H1 (cell line): ENCODE measurements around the gene GZF1. TPM values are rescaled to one million over a fixed set of nuclear protein-coding genes. Genes with fewer than 3 reads are reported as not detected.

ENCODE experiments used
- CREB1 ChIP-seq: IDR thresholded peaks from 2 replicates; pipeline ENCODE4 v1.6.1; 2012; ENCODE audit warnings: inconsistent platforms
- EP300 ChIP-seq, 2 experiments: IDR thresholded peaks; 1 replicate in 1 of 2; 2 replicates in 1 of 2; pipeline ENCODE4 v1.6.1; 2011 to 2012; ENCODE audit warnings: low read depth in 2 of 2, low read length in 2 of 2, mild to moderate bottlenecking in 2 of 2, borderline replicate concordance in 1 of 2, inconsistent platforms in 1 of 2, moderate library complexity in 1 of 2
- POU5F1 ChIP-seq: IDR thresholded peaks from 2 replicates; pipeline ENCODE4 v1.6.1; 2011; ENCODE audit warnings: low read depth, mild to moderate bottlenecking, low read length, moderate library complexity
- polyA plus RNA-seq, 7 experiments: library from polyadenylated mRNA; depleted of rRNA in 3 of 7; stranded (reverse) in 5 of 7; unstranded in 2 of 7; fragments of >200 nt in 5 of 7; fragments of 200-250 nt in 2 of 7; gene quantifications; 1 replicate in 5 of 7; 2 replicates in 1 of 7; 4 replicates in 1 of 7; pipeline versions ENCODE4 v1.2.1 to v1.2.3, GENCODE V29; 2011 to 2013; ENCODE audit warnings: missing spikeins in 2 of 7, mixed read lengths in 2 of 7
- total RNA-seq: library from RNA; stranded (reverse); fragmentation: NEBNext Ultra II Directional; extraction: Animal tissue kit (Norgen Biotek cat#: 25700); gene quantifications from 2 replicates; pipeline ENCODE4 v1.2.1, GENCODE V29; 2021

The GZF1 gene
- total and polyA plus RNA-seq, 2 of the 8 experiments (the other 6 are each of a cell fraction or from before 2014, with no cell fraction given): 8.2 to 11.9 TPM

- peak in 1 of 2 experiments; percentile 10; a peak in 1 of 3 replicates for TF ChIP-seq EP300 (IDR thresholded peaks at IDR 0.05; ENCODE audit: borderline replicate concordance in 1 of 2, low read depth in 2 of 2, low read length in 2 of 2)
- TF ChIP-seq CREB1: no peak
- peak; percentile 35; the same call in 1 of the 2 replicates for TF ChIP-seq POU5F1
Observed at GRCh38 chr20:23391707-23392310, 29.8 kb downstream of the GZF1 start (continued).
